ENCODE measurements around the gene GJB3.
"Not testable (repeated sequence)": the region's sequence is repeated elsewhere in the genome, so short reads cannot be mapped to it uniquely, and the experiment has no call there.

Gene GJB3

DNA sequence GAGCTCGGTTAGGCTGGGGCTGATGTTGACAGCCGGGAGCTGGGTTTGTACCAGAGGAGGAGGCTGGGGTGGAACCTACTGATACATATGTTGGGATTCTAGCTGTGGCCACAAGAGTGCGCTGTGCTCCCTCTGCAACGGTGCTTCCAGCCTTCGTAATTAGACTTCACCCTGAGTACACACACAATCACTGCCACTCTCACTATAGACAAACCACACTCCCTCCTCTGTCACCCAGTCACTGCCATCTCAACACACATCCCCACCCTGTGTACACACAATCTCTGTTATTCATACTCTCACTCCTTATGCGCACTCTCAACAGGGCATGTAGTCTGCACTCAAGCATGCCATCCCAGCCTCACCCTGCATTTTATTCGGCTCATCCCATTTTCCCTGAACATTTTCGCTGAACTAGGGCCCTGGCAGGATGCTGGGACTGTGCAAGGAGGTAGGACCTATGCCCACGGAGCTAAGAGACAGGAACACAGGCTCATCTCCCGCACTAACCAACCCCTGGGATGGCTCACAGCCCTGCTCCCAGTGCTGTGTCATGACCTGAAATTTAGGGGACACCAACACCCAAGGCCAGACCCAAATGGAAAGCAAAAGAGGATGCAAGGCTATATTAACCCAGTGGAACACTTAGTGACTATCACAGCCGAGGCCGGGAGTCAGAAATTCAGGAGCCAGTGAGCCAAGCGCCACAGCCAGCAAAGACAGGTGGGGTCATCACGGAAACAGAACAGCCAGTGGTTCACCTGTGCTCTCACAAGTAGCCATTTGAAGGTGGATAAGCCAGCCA, 5.7 kb downstream of the GJB3 start:
- peak; percentile 26 for DNase-seq

DNA sequence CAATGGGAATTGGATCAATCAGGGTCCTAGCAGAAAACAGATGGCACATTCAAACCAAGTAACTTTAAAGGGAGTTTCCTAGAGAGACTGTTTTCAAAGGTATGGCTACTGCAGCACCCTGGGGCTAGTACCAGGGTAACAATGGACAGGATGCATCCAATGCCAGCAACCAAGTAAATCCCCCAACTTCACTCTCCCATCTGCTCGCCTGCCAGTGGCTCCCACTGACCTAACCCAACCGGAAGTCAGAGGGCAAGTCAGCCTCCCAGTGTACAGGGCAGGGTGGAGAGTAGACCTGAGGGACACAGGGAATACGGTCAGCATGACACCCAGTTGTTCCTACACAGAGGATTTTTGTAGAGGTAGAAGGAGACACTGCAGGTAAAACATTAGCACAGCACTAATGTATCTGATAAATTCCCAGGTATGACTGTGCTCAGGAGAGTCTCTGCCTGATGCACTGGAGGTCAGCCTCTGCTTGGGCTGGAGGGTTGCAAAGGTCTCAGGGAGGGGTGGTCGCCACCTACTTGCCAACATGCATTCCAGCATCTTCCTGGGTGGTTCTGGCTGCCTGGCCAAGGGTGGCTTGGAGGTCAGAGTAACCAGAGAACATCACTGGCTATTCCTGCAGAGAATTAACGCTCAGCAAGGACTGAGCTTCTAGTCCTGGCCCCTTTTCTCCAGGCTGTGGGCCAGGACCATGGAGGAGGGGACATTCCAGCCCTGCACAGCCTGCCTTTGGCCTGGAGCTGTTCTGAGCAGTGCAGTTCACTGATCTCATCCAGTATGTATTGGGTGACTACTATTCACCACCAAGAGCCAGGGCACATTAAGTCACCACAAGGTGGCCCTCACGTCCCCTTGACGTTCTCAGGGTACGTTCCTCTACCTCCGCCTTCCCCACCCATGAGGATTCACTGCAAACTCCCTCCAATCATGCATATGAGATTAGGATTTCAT, 6.7 kb downstream of the GJB3 start:
- DNase-seq: no peak

DNA sequence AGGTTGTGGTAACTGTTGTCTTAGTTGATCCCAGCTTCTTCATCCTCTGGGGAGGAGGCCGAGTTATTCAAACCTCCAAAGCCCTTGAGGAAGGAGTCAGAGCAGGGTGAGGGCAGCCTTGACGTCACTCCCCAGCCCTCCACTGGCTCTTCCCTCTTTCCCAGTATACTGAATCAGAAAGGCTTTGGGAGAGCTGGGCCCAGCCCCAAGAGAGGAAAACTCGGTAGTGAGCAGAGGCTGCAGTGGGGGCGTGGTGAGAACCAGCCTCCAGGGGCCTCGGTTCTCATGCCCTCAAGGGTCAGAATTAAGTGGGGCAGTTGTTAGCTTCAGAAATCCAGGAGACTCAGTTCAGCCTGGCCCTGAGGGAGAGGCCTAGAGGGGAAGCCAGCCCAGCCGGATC, 10.0 kb downstream of the GJB3 start:
- DNase-seq: no peak

DNA sequence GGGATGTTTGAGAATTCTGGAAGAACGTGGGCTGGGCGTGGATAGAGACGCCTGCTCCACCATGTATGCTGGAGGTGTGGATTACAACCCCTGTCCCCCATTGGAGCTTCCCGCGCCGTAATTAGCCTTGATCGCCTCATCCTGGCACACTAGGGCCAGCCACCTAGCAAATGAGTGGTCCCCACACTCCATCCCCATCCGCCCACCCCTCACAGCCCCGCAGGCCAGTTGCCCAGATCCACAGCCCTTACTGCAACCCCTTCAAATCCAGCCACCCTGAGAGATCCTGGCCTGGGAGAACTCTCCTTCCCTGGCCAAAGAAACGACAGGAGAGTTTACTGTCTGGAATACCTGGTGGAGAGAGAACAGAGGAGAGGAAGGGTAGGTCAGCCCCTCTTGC, 11.4 kb downstream of the GJB3 start:
- no peak for DNase-seq

DNA sequence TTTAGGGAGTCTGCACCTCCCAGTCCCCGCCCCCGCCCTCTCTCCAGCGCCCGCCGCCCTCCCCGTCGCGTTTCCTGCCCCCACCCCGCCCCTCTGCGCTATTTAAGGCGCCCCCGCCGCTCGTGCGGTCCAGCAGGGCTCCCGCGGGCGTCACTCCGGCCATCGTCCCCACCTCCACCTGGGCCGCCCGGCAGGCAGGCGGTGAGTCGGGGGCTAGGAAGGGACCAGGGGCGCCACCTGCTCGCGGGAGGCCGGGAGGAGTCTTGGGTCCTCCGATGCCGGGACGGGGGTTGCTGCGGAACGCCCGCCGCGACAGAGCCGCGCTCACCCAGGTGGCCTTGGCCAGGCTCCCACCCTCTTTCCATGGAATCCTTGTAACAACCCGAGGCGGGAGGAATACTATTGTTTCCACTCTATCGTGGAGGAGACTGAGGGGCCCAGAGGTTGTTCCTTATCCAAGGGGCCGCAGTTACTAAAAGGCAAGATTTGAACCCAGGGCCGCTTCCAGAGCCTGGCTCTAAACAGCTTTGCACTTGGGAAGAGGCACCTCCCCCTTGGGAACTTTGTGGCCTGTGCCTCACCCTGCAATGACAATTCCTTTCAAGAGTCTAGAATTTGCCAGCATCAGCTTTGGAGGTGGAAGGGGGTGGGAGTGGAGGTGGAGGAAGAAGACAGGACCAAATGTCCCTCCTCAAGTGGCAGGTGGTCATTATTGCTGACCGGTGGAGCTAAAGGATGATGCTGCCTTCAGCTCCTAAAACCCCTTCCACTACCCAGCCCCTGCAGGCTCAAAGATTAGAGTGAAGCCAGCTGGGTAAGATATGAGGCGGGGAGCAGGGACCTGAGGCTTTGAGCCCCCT, 12.1 kb downstream of the GJB3 start, which contains the start of gene GJA4:
Gene GJA4, plus strand, starts transcription at position 132 of the 860 bp plus-strand sequence. CDS start 1,215 bp downstream, outside the sequence.
- DNase-seq: no peak

DNA sequence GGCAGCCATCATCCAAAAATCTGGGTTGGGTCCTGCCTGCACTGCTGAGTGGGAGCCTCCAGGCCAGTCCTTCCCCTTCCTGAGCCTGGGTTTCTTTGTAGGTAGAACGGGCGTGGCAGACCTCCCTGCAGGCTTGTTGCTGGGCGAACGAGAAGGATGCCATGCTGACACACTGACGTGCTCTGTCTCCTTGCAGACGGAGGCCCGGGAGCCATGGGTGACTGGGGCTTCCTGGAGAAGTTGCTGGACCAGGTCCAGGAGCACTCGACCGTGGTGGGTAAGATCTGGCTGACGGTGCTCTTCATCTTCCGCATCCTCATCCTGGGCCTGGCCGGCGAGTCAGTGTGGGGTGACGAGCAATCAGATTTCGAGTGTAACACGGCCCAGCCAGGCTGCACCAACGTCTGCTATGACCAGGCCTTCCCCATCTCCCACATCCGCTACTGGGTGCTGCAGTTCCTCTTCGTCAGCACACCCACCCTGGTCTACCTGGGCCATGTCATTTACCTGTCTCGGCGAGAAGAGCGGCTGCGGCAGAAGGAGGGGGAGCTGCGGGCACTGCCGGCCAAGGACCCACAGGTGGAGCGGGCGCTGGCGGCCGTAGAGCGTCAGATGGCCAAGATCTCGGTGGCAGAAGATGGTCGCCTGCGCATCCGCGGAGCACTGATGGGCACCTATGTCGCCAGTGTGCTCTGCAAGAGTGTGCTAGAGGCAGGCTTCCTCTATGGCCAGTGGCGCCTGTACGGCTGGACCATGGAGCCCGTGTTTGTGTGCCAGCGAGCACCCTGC, 13.2 kb downstream of the GJB3 start:
- no peak for DNase-seq

DNA sequence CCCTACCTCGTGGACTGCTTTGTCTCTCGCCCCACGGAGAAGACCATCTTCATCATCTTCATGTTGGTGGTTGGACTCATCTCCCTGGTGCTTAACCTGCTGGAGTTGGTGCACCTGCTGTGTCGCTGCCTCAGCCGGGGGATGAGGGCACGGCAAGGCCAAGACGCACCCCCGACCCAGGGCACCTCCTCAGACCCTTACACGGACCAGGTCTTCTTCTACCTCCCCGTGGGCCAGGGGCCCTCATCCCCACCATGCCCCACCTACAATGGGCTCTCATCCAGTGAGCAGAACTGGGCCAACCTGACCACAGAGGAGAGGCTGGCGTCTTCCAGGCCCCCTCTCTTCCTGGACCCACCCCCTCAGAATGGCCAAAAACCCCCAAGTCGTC, 13.8 kb downstream of the GJB3 start:
- DNase-seq: no peak

DNA sequence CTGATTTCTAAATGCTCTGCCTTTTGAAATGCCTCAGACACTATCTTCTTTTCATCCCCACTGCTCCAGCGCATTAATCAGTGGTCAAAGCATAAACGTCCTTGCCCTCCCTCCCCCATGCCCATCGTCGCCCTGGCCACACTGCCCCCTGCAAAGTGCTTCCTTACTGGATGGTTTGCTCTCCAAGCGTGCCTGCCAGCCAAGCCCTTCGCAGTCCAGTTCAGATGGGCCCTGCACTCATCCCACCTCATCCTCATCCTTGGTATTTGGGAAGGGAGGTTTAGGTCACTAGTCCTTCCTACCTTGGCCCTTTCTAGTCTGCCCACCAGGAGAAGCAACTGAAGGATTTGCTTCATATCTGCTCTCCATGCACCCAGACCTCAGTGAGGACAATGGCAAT, 14.9 kb downstream of the GJB3 start:
- DNase-seq: no peak

DNA sequence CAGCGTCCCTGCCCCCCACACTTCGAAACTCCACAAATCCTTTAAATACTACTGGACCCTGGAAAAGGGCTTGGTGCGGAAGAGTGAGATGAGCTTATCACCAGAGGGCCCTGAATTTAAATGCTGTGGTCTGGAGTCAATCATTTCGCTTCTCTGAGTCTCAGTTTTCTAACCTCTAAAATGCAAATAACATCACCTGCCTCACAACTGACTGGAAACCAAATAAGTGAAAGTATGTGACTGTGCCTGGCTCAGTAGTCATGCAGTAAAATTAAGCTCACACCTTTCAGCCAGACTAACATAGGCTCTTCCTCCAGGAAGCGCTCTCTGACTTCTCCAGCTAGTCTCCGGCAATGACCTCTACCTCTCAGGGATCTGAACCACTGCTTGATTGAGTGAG, 16.0 kb downstream of the GJB3 start:
- DNase-seq: no peak

DNA sequence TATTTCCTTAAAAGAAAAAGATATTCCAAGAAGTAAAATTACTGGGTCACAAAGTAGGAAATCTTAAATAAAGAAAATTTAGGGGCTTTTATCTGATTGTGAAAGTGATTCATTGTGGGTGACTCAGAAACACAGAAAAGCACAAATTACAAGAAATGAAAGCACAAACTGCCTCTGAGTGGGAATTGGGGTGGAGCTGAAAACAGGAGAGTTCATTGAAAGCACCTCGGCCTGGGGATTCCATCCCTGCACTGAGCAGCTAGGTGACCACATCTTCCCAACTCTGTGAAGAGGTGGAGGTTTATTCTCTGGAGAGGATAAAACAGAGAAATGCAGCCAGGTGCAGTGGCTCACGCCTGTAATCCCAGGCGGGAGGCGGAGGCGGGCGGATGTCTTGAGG, 19.2 kb downstream of the GJB3 start:
- DNase-seq: no peak

DNA sequence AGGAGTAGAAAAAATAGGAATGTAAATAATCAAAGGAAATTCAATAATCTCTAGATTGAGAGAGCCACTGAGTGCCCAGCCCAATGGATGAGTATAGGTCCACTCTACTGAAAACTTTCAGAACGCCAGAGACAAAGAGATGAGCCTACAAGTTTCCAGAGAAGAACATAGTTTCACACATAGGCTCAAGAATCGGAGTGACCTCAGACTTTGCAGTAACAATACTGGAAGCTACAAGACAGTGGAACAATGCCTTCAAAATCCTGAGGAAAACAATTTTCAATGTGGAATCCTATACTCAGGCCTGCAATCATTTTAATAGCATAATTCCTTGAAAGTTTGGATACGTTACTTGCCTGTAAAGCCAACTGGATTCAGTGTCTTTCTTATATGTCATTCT, 22.8 kb downstream of the GJB3 start:
- DNase-seq: no peak

DNA sequence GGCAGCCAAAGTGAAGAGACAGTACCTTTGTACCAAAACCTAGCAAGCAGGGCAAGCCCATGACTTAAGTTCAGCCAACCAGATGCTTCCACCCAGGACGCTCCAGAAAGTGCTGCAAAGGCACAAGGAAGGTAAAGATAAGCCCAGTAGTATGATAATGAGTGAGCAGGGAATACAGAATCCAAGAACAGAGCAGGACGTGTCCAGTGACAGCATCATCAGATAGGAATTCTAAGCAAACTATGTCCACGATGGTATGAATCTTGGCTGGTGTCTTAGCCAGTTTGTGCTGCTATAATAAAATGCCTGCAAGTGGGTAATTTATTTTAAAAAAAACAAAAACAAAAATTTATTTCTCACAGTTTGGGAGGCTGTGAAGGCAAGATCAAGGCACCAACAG, 25.4 kb downstream of the GJB3 start:
- no peak for DNase-seq

DNA sequence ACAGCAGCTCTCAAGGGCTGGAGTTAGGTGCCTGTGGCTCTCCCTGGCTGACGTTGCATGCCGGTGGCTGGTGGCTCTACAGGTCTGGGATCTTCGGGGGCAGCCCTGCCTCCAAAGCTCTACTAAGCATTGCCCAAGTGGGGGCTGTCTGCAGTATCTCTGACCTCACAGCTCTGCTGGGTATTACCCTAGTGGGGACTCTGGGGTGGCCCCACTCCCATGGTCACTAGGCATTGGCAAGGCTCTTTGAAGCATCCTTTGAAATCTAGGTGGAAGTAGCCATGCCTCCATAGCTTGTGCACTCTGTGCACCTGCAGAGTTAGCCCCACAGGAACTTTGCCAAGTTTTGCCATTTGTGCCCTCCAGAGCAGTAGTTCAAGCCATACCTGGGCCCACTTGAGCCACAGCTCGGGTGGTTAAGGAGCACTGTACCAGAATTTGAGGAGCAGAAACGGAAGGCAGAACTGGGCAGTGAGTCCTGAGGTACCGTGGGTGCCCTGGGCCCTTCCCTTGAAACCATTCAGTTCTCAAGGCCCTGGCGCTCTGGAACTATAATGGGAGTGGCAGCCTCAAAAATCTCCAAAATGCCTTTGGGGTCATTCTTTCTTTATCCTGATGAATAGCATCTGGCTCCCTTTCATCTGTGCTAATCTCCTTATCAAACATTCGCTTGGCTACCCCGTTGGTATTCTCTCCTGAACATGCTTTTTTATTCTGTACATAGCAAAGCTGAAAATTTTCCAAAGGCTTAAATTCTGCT, 27.2 kb downstream of the GJB3 start:
- DNase-seq: no peak

DNA sequence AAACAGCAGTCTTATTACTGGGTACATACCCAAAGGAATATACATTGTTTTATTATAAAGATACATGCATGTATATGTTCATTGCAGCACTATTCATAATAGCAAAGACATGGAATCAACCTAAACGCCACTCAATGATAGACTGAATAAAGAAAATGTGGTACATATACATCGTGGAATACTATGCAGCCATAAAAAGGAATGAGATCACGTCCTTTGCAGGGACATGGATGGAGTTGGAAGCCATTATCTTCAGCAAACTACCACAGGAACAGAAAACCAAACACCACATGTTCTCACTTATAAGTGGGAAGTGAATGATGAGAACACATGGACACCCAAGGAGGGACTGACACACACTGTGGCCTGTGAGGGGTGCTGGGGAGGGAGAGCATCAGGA, 29.8 kb downstream of the GJB3 start:
- DNase-seq: not testable (repeated sequence)

DNA sequence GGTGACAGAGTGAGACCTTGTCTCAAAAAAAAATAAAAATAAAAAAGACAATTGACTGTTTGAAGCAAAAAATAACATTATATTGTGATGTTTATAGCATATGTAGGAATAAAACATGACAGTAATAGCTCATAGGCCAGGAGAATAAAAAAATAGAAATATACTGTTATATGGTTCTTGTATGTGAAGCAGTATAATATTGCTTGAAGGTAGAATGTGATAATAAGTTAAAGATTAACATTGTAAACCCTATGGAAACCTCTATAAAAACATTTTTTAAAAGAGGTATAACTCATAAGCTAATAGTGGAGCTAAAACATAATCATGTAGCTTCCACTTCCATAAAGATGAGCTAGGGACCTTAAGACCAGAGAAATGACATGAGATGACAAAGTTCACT, 35.3 kb downstream of the GJB3 start:
- no peak for DNase-seq

DNA sequence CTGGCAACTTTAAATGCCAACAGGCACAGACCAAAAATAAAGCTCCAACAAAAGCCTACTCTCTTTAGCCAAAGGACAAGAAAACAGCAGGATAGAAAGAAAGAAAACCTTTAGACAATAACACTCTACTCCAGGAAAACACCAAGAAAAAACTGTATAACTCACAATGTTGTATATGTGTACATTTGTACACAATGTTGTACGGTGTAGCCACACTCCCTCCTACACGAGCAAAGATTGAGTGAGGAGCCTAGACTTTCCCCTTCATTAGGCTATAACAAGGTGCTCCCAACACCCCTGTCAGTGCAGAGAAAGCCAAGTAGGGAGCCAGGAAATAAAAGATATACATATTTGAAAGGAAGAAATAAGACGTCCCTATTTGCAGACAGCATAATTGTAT, 35.8 kb downstream of the GJB3 start:
- no peak for DNase-seq

DNA sequence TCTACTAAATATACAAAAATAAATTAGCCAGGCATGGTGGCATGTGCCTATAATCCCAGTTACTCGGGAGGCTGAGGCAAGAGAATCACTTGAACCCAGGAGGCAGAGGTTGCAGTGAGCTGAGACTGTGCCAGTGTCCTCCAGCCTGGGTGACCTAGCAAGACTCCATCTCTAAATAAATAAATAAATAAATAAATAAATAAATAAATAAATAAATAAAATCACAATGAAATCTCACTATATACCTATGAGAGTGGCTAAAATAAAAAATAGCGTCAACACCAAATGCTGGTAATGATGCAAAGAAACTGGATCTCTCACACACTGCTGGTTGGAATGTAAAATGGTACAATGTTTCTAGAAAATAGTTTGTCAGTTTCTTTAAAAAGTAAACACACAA, 37.8 kb downstream of the GJB3 start:
- DNase-seq: not testable (repeated sequence)

DNA sequence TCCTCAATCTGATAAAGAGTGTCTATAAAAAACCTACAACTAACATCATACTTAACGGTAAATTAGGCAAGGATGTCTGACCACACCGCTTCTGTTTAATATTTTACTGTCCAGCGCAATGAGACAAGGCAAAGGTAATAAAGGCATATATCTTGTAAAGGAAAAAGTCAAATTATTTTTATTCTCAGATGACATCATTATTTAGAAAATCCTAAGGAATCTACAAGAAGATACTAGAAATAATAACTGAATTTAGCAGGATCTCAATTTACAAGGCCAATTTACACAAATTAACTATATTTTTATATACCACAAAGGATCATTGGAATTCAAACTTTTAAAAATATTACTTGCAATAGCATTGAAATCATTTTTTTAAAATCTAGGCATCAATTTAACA, 41.2 kb downstream of the GJB3 start:
- no peak for DNase-seq

DNA sequence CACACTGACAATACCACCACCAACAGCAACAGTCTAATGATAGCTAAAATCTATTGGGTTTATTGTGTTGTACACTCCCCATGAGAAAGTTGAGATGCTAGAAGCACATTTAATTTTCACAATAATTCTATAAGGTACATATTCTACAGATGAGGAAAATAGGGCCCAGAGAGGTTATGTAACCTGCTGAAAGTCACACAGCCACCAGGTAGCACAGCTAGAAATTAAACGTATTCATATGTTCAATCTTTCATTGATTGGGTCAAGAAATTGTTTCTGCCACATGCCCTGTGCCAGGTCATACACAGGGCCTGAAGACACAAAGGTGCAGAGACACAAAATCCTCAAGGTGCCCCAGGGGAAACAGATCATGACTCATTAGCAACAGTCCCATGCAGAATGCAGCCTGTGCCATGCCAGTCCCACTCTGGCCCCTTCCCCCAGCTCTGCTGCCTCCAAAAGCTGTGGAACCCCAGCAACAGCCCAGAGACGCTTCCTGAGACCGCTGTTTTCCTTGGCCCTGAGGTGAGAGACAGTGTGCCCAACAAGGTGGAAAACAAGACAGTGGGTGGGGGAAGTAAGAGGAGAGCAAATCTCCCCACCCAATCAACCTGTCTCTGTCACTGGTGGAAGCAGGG, 43.9 kb downstream of the GJB3 start:
- no peak for DNase-seq

DNA sequence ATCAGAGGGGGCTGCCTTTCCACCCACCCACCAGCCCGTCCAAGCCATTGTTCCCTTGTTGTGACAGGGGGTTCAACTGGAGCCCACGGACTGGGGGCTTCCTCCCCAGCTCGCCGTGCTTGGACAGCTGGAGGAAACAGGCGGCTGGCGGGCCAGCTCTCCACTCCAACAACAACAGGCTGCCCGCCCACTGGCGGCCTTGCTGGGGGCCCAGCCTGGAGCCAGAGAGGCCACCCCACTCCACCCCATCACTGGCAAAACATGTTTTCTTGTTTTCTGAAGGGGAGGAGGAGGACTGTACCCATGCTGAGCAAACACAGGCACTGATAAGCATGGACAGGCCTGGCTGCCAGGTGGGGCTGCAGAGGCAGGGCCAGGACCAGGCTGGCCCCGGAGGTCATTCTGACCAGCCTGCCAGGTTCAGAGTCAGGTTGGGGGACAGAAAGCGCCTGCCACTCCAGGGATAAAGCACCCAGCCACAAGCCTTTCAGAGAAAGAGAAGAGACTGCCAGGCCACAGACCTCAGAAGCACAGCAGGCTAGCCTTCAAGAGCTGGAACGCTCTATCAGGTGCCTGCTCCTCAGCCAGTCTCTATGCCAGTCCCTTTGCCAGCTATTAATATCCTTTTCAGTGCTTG, 44.6 kb downstream of the GJB3 start:
- DNase-seq: no peak

Data from SHP77 treated with DMSO at 0.1 percent for 48 hours (cell line).